Stimulated activated CD8-positive, alpha-beta memory T cell treated with anti-CD3 and anti-CD28 coated beads, Interleukin-12 subunit alpha, Interleukin-12 subunit beta, amount 100 ng/mL, for 4 hours (primary cell): ENCODE data around the gene VGF.

Experiments
- DNase-seq: peaks from one replicate; pipeline ENCODE4 v3.0.0-alpha.2; 2020; ENCODE audit warnings: low read depth

The VGF gene

DNA sequence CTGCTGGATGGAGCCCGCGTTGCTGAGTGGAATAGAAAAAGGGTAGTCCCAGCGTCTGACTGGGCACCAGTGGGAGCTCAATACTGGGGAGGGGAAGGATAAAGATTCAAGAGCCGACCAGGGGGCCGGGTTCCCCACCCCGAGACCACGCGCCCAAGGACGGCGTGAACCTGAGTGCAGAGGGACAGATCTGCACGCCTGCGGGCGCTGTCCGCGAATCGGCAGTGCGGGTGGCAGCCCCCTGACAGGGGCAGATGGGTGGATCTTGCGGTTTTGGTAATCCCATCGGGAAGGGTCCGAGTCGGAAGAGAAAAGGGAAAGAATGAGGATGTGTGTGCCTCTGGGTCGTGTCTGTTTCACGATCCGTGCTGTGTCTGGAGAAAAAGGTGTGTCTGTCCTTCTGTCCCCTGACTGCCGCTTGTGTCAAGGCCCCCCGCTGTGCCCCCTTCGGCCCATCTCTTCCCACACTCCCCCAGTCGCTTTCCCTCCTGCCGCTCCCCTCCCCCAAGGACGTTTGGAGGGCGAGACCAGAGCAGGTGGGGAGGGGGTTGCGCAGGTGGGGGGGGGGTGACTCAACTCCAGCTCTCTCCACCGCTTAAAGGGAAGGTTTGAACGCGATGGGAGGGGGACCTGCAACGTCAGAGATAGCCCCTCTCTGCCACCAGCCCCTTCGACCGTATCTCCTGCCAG, 734 bp upstream of the VGF start:
- no peak for DNase-seq

DNA sequence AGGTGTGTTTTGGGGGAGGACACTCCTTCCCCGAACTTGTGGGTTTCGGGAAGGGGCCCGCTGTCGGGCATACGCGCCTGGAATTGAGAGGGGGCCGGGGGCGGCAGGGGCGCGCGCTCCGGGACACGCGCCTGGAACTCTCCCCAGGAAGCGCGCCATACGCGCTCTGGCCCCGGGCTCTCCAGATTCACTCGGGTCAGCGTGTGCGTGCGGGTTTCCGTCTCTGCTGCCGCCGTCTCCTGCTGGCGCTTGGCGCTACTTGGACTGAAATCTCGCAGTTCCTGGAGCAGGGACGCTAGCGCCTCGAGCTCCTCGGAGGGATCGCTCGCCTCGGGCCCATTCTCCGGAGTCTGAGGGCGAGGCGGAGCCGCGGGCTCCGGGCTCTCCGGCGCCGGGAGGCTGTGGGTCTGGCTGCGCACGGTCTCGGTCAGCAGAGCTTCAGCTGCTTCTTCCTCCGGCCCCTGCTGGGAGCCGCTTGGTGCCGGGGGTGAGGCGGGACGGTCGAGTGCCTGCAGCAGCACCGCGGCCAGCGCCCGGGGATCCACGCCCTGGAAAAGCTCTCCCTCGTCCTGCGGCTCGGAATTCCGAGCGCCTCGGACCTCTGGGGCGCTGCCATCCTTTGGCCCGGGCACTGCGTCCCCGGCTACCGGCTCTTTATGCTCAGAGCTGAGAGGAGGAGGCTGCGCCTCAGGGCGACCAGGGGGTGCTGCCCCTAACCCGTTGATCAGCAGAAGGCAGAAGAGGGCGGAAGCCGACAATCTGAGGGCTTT, 1.1 kb downstream of the VGF start:
- no peak for DNase-seq

DNA sequence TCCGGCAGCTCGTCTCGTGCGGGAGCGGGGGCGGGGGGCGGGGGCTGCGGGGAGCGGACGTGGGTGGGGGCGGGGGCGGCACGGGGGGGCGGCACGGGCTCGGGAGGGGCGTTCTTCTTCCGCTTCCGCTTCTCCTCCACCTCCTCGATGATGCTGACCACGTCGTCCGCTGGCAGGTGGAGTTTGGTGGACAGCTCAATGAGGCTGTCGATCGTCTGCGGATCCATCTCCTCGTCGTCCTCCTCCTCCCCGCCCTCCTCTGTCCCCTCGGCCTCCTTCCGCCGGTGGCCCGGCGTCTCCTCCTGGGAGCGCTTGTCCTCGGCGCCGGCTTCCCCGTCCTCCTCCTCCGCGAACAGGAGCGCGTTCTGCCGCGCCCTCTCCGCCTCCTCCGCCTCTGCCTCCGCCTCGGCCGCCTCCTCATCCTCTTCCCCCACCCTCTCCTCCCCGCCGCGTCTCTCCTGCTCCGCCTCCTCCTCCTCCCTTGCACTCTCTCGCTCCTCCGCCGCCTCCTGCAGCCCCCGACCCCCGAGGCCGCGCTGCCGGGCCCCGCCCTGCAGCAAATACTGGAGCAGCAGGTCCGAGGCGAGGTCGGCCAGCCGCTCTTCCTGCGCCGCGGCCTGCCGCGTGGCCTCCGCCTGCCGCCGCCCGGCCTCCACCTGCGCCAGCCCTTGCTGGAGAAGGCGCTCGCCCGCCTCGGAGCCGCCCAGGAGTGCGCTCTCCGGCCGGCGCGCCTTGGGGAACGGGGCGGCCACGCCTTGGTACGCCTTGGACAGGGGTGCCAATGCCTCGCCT, 1.9 kb downstream of the VGF start:
- DNase-seq: no peak

DNA sequence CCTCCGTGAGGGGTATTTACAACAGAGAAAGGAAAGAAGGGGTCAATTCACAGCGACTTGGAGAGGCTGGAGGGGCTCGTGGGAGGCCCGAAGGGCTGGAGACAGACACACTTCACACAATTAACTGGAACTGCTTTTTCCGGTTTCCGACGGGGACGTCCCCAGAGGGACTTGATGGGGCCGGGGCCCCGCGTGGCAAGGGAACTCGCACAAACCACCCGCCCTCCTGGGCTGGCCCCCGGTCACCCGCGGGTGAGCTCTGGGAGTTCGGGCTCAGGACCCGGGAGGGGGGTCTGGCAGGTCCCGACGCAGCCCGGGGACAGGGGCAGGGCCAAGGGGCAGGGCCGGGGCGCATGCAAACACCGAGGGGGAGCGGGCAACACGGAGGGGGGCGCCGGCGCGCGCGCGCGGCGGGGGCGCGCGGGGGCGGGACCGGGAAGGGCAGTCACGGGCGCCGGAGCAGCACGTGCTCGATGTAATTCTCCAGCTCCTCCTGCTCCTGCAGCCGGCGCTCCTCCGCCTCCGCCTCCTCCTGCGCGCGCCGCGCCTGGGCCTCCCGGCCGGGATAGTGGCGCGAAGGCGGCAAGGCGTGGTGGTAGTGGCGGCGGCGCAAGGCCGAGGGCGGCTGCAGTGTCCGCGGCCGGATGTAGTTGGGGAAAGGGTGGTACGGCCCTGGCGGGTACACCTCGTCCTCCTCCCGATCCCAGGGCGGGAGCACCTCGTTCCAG, 2.7 kb downstream of the VGF start:
- no peak for DNase-seq

DNA sequence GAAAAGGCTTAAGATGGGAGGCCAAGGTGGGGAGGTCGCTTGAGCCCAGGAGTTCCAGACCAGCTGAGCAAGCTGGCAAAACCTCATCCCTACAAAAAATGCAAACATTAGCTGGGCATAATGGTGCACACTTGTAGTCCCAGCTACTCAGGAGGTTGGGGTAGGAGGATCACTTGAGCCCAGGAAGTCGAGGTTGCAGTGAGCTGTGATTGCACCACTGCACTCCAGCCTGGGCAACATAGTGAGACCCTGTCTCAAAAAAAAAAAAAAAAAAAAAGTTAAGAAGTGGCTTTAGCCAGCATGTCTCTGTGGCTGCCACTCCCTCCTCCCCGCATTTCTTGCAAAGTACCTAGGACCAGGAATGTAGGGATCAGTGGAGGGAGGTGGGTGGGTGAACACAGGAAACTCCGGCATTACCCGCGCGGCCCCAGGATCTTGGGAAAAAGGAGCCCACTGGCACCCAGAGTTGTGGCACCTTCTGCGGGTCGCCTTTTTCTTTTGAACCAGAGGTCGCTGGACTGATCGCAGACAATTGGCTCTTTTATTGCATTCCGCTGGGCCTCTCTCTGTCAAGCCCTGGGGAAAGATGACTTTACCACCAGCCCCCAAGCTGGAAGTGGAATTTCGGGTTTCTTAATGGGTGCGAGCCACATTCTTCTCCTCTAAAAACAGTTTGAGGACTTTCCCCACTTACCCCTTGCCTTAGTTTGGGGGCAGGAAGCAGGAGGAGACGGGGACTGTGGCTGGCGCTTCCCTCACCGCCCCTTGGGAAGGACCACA, 3.5 kb downstream of the VGF start:
- no peak for DNase-seq

DNA sequence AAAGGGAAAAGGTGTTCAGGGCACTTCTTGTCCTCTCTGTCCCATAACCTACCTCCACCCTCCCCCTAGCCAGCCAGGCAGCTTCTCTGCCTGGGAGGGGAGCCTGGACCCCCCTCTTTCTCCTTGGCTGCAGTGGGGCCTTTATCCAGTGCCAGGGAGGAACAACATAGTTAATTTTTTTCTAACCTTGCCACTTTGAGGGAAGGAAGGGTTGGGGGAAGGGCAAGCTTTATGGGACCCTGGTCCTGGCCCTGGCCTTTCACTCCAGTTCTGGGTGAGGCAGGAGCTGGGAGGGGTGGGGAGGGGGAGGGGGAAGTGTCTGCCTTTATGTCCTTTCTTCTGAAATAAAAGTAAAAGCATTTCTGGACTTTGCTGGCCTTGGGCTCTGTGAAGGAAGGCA, 4.5 kb downstream of the VGF start:
- DNase-seq: no peak

DNA sequence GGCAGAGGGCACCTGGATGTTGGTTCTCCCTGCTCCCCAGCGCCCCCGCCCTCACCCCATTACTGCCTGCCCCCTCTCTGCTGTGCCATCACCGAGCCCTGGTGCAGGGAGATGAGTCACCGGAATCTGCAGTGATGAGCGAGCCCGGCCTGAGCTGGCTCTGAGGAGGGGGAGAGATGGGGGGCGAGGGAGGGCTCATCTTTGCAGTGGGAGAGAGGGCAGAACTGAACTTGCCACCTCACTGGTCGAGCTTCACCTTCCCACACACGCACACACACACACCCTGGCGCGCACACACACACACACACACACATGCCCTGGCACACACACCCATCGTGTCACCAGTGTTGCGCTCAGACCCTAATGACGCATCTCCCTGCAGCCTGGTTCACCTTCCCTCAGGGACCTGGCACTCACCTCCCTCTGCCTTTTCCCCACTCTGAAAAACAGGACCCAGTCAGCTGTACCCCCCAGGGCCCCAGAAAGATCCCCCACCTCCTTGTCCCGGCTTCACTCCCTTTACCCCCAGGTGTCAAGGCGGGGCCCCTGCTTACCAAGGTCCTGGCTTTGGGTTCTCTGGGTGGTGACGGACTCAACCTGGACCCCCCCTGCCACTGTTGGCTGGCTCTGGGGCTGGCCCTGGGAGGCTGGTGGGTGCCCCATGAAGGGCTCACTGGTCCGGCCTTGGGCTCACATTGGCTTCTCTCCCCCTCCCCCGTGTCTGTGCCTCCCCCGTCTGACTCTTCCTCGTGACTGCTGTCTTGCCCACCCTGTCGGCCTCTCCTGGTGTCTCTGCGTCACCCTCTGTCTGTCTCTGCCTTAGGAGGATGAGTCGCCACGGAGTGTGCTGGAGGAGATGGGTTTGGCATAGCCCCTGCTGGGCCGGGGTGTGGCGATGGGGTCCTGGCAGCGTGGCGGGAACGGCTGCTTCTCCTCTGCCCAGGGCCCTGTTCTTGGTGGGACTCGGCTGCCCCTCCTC, 5.4 kb downstream of the VGF start:
- no peak for DNase-seq

DNA sequence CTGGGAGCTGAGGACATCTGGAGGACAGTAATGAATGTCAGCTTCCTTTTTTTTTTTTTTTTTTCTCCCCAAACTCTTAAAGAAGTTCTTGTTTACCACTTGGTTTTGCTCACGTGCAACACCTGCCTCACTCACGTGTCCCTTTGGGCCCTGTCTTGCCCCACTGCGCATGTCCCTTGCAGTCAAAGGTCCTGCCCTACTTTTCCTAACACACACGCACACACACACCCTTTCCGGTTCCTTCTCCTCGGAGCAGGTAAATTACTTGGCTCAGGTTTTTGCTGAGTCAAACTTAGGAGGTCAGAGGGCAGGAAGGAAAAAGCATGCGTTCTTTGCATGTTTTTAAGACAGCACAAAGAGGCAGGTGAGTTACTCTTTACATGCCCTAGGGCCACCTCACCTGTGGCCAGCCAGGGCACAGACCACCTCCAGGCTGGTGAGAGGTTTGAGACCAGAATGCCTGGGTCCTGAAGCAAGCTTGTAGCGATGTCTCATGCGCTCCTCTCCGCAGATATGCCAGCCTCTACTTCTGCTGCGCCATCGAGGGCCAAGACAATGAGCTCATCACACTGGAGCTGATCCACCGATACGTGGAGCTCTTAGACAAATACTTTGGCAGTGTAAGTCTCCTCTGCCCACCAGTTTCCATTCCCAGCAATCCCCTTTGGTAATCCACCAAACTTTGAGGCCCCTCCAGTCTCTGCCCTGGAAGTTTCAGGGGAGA, 8.3 kb downstream of the VGF start:
- no peak for DNase-seq

DNA sequence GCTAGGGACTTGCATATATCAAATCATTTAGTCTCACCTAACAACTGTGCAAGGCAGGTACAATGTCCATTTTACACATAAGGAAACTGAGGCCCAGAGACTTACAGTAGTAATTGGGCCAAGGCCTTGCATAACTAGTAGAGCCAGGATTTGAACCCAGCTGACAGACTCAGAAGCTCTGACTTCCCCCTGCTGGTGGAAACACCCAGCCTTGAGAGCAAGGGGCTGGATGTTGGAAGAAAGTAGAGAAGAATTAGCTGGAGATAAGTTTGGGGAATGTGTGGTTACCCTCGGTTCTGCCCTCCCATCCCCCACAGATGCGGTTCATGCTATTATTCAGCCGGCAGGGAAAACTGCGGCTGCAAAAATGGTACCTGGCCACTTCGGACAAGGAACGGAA, 9.1 kb downstream of the VGF start:
- no peak for DNase-seq

DNA sequence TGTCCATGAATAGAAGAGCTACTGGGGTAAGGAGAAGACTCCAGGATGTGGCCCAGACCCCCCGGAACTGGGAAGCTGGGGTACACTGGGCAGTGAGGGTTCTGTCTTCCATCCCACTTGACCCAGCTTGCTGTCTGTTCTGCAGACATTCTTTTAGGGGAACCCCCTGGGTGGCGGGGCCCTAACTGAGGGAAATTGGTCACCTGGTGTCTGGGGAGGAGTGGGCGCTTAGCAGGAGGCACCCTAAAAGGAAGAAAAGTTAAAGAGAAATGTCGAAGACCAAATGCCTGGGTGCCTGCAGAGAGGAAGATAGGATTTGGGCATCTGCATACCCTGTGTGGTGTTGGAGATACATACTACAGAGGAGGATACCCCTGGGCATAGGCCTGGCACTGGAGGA, 10.1 kb downstream of the VGF start:
- no peak for DNase-seq

DNA sequence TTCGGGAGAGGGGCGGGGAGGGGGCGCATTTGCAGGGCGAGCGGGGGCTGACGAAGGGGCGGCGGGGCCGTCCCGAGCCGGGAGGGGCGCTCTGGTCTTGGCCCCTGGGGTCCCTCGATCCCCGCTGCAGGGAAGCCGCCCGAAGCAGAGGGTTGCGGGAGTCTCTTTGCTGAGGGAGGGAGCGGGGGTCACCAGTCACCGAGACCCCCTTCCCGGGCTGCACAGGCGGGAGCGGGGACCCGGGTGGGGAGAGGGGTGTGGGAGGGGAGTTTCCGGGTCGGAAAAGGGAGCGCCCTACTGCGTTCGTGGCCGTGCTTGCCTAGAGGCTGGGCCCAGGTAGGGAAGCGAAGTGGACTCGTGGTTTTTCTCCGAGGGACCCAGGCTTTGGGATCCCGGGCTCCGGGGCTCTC, 10.7 kb downstream of the VGF start:
- DNase-seq: no peak

DNA sequence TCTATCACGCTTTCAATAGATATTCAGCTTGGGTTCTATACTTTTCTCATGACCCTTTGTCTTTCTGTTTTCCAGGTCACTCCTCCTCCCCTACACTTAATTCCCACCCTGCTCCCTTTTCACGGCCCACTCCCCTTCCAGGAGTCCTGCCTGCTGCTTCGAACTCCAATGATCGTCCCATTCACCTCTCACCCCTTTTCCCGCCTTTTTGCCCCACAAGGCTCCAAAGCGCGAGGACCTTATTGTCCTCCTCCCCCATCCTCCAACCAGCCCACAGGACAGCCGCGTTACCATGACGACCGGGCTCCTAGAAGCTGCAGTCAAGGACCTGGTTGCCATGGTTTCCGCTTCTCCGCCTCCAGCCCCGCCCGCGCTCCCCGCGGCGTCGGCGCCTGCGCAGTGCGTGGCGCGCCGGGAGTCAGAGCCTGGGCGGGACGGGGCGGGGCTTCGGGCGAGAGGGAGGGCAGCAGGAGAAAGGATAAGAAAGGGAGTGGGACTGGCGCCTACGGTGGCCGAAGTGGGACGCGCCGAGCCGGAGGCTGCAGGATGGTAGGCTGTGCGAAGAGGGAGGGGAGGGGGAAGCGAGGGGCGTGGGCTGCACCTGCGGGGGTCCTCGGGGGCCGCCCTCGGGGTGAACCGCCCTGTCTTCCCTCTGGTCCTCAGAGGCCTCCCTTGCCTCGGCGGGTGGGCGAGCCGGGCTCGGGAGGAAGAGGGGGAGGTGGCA, 11.2 kb downstream of the VGF start, which contains the start of gene AP1S1:
Gene AP1S1, plus strand, starts transcription at position 508 of the 724 bp plus-strand sequence. Its CDS starts 39 bp downstream, at position 547.
- peak; percentile 84 for DNase-seq

DNA sequence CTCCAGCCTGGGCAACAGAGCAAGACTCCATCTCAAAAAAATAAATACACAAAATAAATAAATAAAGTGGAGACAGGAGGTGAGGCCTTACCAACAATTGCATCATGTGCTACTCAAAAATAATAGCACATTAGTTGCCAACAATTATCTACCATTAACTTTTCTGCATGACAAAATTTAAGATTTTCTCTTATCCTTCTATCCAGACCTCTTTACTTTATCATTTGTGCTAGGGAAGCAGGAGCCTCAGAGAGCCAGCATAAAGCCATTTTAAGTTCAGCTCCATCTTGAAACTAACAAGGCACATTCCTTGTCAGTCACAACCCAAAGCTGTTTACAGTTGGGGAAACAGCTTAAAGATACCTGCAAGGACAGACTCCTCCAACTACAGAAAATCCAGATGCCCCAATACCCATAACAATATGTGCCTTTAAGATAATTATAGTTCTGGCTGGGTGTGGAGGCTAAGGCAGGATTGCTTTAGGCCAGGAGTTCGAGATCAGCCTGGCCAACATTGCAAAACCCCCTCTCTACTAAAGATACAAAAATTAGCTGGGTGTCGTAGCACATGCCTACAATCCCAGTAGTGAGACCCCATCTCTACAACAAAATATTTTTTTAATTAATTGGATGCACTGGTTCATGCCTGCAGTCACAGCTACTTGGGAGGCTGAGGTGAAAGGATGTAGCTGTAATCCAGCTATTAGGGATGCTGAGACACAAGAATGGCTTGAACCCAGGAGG, 13.3 kb downstream of the VGF start:
- no peak for DNase-seq

DNA sequence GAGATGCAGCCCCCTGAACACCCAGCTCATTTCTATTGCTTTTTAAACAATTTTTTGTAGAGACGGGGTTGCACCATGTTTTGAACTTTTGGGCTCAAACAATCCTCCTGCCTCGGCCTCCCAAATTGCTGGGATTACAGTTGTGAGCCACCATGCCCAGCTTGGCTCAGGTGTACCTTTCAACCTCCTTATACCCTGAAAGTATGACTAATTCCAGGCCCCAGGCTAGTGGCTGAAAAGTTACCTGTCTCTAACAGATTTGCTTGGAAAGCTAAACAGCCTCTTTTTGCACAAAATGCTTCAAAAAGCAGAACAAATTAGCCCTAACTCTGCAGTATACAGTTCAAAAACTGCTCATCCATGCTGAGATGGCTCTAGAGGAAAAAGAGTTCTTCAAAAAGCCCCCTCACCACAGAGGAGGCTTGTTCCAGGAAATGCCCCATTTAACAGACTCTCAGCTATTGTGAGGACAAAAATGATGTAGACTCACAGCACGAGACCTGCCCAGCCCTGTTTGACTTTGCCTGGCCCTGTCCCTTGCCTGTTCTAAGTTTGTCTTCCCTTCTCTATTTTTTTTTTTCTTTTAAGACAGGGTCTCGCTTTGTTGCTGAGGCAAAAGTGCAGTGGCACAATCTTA, 24.5 kb downstream of the VGF start:
- no peak for DNase-seq

DNA sequence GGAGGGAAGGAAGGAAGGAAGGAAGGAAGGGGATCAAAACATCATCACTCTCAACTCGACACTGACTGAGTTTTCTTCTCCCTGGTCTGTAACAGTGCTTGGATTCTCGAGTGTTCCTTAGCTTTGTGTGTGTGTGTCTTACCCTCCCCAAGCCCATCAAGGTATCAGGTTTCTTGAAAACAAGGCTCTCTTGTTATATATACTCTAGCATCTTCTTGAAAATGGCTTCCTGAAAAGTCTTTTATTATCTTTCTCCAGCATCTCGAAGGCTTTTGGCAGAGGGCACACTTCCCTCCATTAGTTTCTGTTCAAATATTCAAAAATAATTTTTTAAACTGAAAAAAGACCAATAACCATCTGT, 25.1 kb downstream of the VGF start:
- DNase-seq: no peak

DNA sequence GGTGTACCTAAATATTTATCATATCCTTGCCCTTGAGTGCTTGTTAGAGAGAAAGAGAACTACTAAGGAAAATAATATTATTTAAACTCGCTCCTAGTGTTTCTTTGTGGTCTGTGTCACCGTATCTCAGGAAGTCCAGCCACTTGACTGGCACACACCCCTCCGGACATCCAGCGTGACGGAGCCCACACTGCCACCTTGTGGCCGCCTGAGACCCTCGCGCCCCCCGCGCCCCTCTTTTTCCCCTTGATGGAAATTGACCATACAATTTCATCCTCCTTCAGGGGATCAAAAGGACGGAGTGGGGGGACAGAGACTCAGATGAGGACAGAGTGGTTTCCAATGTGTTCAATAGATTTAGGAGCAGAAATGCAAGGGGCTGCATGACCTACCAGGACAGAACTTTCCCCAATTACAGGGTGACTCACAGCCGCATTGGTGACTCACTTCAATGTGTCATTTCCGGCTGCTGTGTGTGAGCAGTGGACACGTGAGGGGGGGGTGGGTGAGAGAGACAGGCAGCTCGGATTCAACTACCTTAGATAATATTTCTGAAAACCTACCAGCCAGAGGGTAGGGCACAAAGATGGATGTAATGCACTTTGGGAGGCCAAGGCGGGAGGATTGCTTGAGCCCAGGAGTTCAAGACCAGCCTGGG, 27.0 kb downstream of the VGF start:
- DNase-seq: peak; percentile 83

DNA sequence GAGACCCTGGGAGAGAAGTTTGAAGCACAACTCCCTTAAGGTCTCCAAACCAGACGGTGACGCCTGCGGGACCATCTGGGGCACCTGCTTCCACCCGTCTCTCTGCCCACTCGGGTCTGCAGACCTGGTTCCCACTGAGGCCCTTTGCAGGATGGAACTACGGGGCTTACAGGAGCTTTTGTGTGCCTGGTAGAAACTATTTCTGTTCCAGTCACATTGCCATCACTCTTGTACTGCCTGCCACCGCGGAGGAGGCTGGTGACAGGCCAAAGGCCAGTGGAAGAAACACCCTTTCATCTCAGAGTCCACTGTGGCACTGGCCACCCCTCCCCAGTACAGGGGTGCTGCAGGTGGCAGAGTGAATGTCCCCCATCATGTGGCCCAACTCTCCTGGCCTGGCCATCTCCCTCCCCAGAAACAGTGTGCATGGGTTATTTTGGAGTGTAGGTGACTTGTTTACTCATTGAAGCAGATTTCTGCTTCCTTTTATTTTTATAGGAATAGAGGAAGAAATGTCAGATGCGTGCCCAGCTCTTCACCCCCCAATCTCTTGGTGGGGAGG, 27.6 kb downstream of the VGF start:
- DNase-seq: no peak
